ENCODE results near the gene ZNF148.

Gene ZNF148

GRCh38 chr3:125257536-125257935, 117.6 kb downstream of the ZNF148 start:
- DNase-seq (no peak), ATAC-seq (no peak)
- Mint-ChIP-seq H3K27ac (no peak overlapping the region), H3K4me1 (peaks cover 2% of the 10 kb centered on the region), H3K9me3 (peaks cover 11% of the 10 kb centered on the region), H3K36me3 (ENCODE audit: low read depth) (peaks cover 30% of the 10 kb centered on the region), H3K4me3 (no peak overlapping the region), H3K27me3 (no peaks in the 10 kb centered on the region)

- Mint-ChIP-seq H3K27me3 (no peaks in the 10 kb centered on the region), H3K27ac (no peak overlapping the region), H3K36me3 (ENCODE audit: low read depth) (peaks cover 30% of the 10 kb centered on the region), H3K9me3 (peaks cover 11% of the 10 kb centered on the region), H3K4me1 (peaks cover 5% of the 10 kb centered on the region), H3K4me3 (no peak overlapping the region)
- ATAC-seq: no peak
- no peak for DNase-seq
Observed at GRCh38 chr3:125256675-125257074, 118.5 kb downstream of the ZNF148 start.

GRCh38 chr3:125250973-125251372, 124.2 kb downstream of the ZNF148 start:
- Mint-ChIP-seq H3K36me3 (ENCODE audit: low read depth) (peaks cover 6% of the 10 kb centered on the region), H3K4me3 (no peak overlapping the region), H3K9me3 (no peaks in the 10 kb centered on the region), H3K27ac (no peak overlapping the region), H3K27me3 (no peaks in the 10 kb centered on the region), H3K4me1 (peaks cover 3% of the 10 kb centered on the region)
- ATAC-seq (no peak), DNase-seq (no peak)

DNA sequence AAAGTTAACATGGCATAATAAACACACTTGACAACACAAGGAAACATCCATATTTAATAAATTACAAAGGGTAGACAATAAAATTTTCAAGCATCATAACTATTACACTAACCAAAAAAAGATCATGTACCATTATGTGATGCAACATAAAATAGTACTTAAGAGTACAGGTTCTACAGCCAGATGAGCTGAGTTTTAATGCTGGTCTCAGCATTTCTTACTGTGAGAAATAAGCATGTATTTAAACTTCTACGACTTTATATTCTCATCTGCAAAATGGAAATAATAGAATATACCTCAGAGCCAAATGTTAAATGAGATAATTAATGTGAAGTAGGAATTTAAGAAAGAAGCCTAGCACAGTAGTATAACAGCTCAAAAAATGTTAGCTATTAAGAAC, 128.9 kb downstream of the ZNF148 start:
- Mint-ChIP-seq H3K4me3 (no peak overlapping the region), H3K27me3 (no peaks in the 10 kb centered on the region), H3K36me3 (ENCODE audit: low read depth) (peaks cover 13% of the 10 kb centered on the region), H3K4me1 (no peaks in the 10 kb centered on the region), H3K27ac (no peak overlapping the region), H3K9me3 (no peaks in the 10 kb centered on the region)
- ATAC-seq (no peak), DNase-seq (no peak)

- H3K4me1 Mint-ChIP-seq: no peaks in the 10 kb centered on the region
- peaks cover 16% of the 10 kb centered on the region for H3K36me3 Mint-ChIP-seq (ENCODE audit: low read depth)
- DNase-seq (no peak), ATAC-seq (no peak)
- H3K27me3 Mint-ChIP-seq: no peaks in the 10 kb centered on the region
- no peak overlapping the region for H3K4me3 Mint-ChIP-seq
- no peaks in the 10 kb centered on the region for H3K9me3 Mint-ChIP-seq
- H3K27ac Mint-ChIP-seq: no peak overlapping the region
Observed at GRCh38 chr3:125245521-125245920, 129.6 kb downstream of the ZNF148 start.

DNA sequence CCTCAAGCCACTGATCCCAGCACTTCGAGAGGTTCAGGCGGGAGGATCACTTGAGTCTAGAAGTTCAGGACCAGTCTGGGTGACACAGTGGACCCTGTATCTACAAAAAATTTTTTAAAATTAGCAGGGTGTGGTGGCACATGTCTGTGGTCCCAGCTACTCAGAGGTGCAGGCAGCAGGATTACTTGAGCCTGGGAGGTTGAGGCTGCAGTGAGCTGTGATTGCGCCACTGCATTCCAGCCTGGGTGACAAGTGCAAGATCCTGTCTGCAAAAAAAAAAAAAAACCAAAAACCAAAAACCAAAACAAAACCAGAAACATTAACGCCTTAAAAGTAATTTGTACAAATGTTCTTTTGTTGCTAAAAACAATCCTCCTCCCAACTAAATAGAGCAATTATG, 134.6 kb downstream of the ZNF148 start:
- H3K27me3 Mint-ChIP-seq: no peaks in the 10 kb centered on the region
- H3K9me3 Mint-ChIP-seq: peaks cover 10% of the 10 kb centered on the region
- H3K27ac Mint-ChIP-seq: no peak overlapping the region

DNA sequence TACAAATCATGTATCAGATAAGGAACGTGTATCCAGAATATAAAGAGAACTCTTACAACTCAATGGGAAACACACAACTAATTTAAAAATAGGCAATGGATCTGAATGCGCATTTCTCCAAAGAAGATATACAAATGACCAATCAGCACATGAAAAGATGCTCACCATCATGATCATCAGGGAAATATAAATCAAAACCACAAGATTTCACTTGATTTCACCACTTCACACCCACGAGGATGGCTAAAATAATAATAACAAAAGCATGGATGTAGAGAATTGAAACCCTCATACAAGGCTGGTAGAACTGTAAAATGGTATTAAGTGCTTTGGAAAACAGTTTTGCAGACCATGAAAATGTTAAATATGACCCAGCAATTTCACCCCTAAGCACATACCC, 135.9 kb downstream of the ZNF148 start:
- Mint-ChIP-seq H3K4me1 (peaks cover 8% of the 10 kb centered on the region), H3K4me3 (no peak overlapping the region), H3K27me3 (no peaks in the 10 kb centered on the region), H3K9me3 (peaks cover 10% of the 10 kb centered on the region), H3K27ac (no peak overlapping the region), H3K36me3 (ENCODE audit: low read depth) (peaks cover 43% of the 10 kb centered on the region)
- ATAC-seq: no peak
- DNase-seq: no peak

More for the DNA sequence above, 134.6 kb downstream of the ZNF148 start:
- H3K4me1 Mint-ChIP-seq: peaks cover 8% of the 10 kb centered on the region
- ATAC-seq (no peak), DNase-seq (no peak)
- no peak overlapping the region for H3K4me3 Mint-ChIP-seq
- H3K36me3 Mint-ChIP-seq (ENCODE audit: low read depth): peaks cover 41% of the 10 kb centered on the region

DNA sequence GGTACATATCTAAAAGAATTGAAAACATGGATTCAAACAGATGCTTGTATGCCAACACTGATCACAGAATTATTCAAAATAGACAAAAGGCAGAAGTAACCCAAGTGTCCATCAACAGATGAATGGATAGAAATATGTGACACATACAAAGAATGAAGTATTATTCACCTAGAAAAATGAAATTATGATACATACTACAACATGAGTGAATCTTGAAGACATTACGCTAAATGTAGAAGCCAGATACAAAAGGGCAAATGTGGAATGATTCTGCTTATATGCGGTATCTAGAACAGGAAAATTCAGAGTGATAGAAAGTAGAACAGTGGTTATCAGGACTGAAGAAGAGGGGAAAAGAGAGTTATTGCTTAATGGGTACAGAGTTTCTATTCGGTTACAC, 136.4 kb downstream of the ZNF148 start:
- H3K4me3 Mint-ChIP-seq: no peak overlapping the region
- DNase-seq: no peak
- peaks cover 10% of the 10 kb centered on the region for H3K9me3 Mint-ChIP-seq
- no peak overlapping the region for H3K27ac Mint-ChIP-seq
- peaks cover 8% of the 10 kb centered on the region for H3K4me1 Mint-ChIP-seq
- no peaks in the 10 kb centered on the region for H3K27me3 Mint-ChIP-seq
- peaks cover 44% of the 10 kb centered on the region for H3K36me3 Mint-ChIP-seq (ENCODE audit: low read depth)
- no peak for ATAC-seq

- DNase-seq (no peak), ATAC-seq (no peak)
- Mint-ChIP-seq H3K9me3 (peaks cover 10% of the 10 kb centered on the region), H3K27ac (no peak overlapping the region), H3K4me1 (peaks cover 25% of the 10 kb centered on the region), H3K27me3 (no peaks in the 10 kb centered on the region), H3K4me3 (no peak overlapping the region), H3K36me3 (ENCODE audit: low read depth) (peaks cover 57% of the 10 kb centered on the region)
Observed at GRCh38 chr3:125236331-125236903, 138.7 kb downstream of the ZNF148 start.

DNA sequence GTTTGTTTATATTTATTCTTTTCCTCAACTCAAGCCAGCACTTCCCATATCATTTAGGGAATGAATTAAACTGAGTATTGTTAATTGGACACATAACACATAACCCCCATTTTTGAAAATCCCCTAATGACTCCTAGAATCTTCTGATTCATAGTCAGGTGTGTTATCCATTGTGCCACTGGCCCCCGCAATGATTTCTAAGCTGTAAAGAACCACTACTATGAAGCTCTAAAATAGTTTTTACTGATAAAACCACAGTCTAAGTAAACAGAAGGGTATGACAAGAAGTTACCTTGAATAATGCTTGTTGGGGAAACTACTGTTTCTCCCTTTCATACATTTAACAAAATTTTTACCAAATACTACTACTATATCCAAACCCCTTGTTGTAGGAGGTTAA, 140.3 kb downstream of the ZNF148 start:
- ATAC-seq: no peak
- Mint-ChIP-seq H3K27me3 (no peaks in the 10 kb centered on the region), H3K36me3 (ENCODE audit: low read depth) (peaks cover 63% of the 10 kb centered on the region)

GRCh38 chr3:125232401-125232800, 142.7 kb downstream of the ZNF148 start:
- Mint-ChIP-seq H3K27me3 (no peaks in the 10 kb centered on the region), H3K27ac (peak overlapping the region; percentile 34), H3K9me3 (peaks cover 10% of the 10 kb centered on the region), H3K4me1 (peaks cover 23% of the 10 kb centered on the region), H3K36me3 (ENCODE audit: low read depth) (peaks cover 50% of the 10 kb centered on the region), H3K4me3 (no peak overlapping the region)
- ATAC-seq: no peak
- DNase-seq: no peak

More for the DNA sequence above, 140.3 kb downstream of the ZNF148 start:
- peaks cover 30% of the 10 kb centered on the region for H3K4me1 Mint-ChIP-seq
- peaks cover 10% of the 10 kb centered on the region for H3K9me3 Mint-ChIP-seq
- no peak overlapping the region for H3K4me3 Mint-ChIP-seq
- no peak overlapping the region for H3K27ac Mint-ChIP-seq
- DNase-seq: no peak

DNA sequence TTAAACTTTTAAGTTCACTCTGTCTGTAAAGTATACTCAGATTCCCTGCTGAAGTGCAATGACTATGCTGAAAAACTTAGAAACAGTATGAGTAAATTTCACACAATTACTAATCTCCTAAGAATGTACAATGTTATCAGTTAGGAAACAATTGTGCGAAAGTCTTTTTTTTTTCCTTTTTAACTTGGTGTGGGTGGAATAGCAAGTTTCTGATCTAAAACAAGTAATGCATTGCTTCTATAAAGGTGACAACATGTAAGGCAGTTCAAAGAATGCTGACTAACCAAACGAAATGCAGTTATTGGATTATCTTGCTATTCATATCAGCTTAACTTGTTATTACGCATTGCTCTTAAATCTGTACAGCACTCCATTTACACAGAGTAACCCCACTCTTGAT, 143.2 kb downstream of the ZNF148 start:
- no peak overlapping the region for H3K4me3 Mint-ChIP-seq
- ATAC-seq: peak; percentile 92

DNA sequence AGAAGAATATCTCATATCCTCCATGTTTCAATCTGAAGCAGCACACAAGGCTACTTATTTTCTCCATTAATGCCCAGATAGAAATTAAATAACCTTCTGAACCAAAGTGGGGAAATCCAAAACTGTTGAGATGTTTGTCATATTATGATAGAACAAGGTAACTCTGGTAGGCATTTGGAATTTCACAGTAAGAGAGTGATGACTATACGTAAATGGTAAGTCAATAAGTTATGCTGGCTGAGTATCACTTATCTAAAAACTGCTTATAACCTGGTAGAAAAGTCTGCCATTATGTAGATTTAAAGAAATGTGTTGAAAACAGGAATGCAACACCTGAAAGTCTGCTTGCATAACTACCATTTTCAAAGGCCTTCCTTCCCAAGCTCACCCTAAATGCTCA, 145.4 kb downstream of the ZNF148 start:
- Mint-ChIP-seq H3K36me3 (ENCODE audit: low read depth) (peaks cover 34% of the 10 kb centered on the region), H3K4me3 (no peak overlapping the region)

More for the DNA sequence above, 143.2 kb downstream of the ZNF148 start:
- Mint-ChIP-seq H3K27ac (peak overlapping the region; percentile 34), H3K9me3 (peaks cover 7% of the 10 kb centered on the region), H3K36me3 (ENCODE audit: low read depth) (peaks cover 47% of the 10 kb centered on the region), H3K27me3 (no peaks in the 10 kb centered on the region), H3K4me1 (peaks cover 23% of the 10 kb centered on the region)
- DNase-seq: no peak

DNA sequence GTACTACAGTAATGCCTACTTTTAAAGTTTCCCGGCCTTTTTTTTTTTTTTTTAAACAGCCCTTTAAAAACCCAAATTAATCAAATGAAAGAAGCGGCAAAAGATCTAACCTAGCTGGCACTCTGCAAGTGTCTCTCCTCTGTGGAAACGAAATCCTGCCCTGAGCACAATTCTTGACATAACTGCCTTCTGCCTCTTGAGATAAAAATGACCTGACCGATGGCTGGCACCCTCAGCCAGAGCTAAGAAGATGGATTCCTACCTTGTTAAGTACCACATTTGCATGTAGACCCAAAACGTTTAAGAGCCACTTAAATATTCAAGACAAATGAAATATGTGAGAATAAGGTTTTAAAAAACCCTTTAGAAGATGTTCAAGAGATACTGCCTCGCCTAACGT, 146.0 kb downstream of the ZNF148 start:
- Mint-ChIP-seq H3K9me3 (no peaks in the 10 kb centered on the region), H3K27ac (no peak overlapping the region), H3K4me3 (no peak overlapping the region), H3K36me3 (ENCODE audit: low read depth) (peaks cover 34% of the 10 kb centered on the region), H3K4me1 (peaks cover 23% of the 10 kb centered on the region), H3K27me3 (no peaks in the 10 kb centered on the region)
- ATAC-seq (no peak), DNase-seq (no peak)

More for the DNA sequence above, 145.4 kb downstream of the ZNF148 start:
- Mint-ChIP-seq H3K9me3 (no peaks in the 10 kb centered on the region), H3K27ac (no peak overlapping the region), H3K27me3 (no peaks in the 10 kb centered on the region), H3K4me1 (peaks cover 23% of the 10 kb centered on the region)
- no peak for DNase-seq
- ATAC-seq: no peak

DNA sequence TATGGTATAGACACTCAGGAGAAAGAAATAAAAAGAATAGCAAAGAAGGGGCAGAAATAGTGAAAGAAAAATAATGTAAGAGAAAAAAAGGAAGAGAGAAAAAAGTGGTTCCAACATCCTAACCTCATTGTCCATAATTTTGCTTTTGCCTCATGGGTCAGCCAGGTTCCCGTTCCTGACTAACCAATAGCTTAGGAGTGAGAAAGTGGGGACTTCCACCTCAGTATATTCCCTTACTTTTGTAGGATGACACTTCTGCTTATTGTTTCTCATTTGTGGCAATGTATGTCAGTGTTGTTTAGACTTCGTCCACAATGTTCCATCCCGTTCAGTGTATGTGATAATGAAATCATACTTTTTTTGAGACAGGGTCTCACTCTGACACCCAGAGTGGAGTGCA, 153.3 kb downstream of the ZNF148 start:
- H3K27me3 Mint-ChIP-seq: no peaks in the 10 kb centered on the region
- no peak for ATAC-seq
- H3K4me3 Mint-ChIP-seq: no peak overlapping the region

More for the DNA sequence above, 153.3 kb downstream of the ZNF148 start:
- H3K36me3 Mint-ChIP-seq (ENCODE audit: low read depth): peaks cover under 1% of the 10 kb centered on the region
- H3K9me3 Mint-ChIP-seq: no peaks in the 10 kb centered on the region
- H3K4me1 Mint-ChIP-seq: no peaks in the 10 kb centered on the region
- no peak for DNase-seq
- H3K27ac Mint-ChIP-seq: no peak overlapping the region
